HG02798 (cell line): ENCODE measurements around the gene BDH1.

ENCODE experiments used
- ATAC-seq: cut with Tn5 transposase; IDR thresholded peaks from one replicate; pipeline ENCODE4 v1.9.1; 2021; ENCODE audit warnings: mild to moderate bottlenecking; ENCODE audit not compliant: unreplicated experiment, poor library complexity

Gene BDH1

GRCh38 chr3:197552198-197552597, 3.6 kb downstream of the BDH1 start:
- ATAC-seq, result no peak

GRCh38 chr3:197550489-197550888, 5.3 kb downstream of the BDH1 start:
- no peak for ATAC-seq

- no peak for ATAC-seq
These were observed 6.4 kb downstream of the BDH1 start for GRCh38 chr3:197549261-197549885.

- ATAC-seq, result no peak
These were observed 8.3 kb downstream of the BDH1 start for GRCh38 chr3:197547306-197548011.

DNA sequence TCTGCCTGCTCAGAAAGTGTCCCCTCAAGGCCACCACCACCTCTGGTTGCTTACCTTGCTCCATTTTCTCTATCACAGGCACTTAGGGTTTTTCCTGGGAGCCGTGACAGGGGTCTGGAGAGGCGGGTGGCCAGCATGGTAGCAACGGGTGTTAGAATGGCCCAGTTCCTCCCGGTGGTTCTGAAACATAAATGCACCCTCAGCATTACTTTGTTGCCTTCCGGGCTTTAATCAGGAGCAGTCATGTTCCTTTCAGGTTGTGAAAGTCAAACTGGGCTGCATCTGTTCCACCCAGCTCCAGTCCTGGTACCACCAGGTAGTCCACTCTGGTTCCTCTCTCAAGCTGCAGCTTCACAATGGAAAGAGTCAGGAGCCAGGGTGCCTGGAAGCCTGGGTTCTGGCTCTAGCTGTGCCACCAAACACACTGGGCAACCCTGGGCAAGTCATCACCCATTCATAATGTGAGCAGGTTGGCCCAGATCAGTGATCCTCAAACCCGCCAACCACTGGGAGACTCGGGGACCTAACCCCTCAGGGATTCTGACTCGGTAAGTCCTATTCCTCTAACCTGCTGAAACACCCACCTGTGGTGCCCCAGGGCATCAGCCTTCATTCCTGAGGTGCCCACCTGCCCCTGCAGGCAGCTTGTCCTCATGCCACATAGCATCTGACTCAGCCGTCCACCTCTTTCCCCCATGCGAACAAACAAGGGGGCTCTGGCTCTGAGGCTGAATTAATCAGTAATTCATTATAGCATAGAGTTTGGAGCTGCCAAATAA, 9.3 kb downstream of the BDH1 start:
- ATAC-seq, result no peak

- ATAC-seq, result no peak
These were observed 10.2 kb downstream of the BDH1 start for GRCh38 chr3:197545571-197545970.

- no peak for ATAC-seq
These were observed 10.7 kb downstream of the BDH1 start for GRCh38 chr3:197545101-197545500.

- ATAC-seq, result no peak
These were observed 12.9 kb downstream of the BDH1 start for GRCh38 chr3:197542741-197543454.

DNA sequence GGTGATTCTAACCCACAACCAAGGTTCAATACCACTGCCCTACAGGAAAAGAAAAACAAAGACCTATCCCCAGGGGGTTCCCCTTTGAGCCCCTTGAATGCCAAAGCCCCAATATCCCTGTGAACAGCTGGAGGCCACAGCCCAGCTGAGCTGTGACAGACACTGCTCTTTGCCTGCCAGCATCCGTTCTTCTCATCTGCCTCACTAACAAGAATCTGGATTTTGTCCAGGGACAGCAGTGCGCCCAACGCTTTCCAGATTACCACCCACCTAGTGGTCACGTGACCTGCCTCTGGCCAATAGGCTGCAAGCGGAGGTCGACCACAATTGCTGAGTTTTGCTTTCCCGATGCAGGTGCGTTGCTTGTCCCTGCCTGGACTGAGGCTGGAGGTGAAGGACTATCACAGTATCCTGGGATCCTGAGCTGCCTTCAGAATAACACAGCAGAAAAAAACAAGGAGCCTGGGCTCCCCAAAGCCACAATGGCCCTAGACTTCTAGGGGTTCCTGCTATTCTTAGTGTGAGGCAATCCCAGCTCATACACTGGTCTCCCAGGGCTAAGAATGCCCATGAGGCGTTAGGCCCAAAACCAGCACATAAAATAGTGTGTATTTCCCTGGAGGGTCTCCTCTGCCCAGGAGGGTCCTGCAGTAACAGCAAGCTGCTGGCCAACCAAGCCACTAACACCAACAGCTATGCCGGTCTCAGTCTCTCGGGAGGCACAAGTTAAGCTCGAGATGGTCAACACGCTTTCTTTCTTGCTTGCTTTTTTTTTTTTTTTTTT, 13.8 kb downstream of the BDH1 start:
- ATAC-seq, result no peak

DNA sequence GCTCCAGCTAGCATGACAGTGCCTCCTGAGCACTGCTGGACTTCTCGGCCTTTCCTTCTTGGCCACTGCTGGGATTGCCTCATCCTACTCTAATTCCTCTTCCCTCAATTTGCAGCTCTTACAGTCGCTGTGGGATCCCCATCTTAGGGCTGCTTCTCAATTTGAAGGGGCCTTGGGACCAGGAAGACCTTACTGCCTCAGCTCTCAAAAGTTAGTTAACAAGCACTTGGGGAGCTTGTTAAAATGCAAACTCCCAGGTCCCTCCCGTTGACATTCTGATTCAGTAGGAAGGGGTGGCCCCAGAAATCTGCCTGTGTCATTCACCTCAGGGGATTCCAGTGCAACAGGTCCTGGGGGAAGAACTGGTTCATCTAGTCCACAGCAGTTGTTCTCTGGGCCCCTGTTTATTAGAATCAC, 14.8 kb downstream of the BDH1 start:
- ATAC-seq, result no peak

- ATAC-seq, result no peak
These were observed 16.1 kb downstream of the BDH1 start for GRCh38 chr3:197539651-197540051.

DNA sequence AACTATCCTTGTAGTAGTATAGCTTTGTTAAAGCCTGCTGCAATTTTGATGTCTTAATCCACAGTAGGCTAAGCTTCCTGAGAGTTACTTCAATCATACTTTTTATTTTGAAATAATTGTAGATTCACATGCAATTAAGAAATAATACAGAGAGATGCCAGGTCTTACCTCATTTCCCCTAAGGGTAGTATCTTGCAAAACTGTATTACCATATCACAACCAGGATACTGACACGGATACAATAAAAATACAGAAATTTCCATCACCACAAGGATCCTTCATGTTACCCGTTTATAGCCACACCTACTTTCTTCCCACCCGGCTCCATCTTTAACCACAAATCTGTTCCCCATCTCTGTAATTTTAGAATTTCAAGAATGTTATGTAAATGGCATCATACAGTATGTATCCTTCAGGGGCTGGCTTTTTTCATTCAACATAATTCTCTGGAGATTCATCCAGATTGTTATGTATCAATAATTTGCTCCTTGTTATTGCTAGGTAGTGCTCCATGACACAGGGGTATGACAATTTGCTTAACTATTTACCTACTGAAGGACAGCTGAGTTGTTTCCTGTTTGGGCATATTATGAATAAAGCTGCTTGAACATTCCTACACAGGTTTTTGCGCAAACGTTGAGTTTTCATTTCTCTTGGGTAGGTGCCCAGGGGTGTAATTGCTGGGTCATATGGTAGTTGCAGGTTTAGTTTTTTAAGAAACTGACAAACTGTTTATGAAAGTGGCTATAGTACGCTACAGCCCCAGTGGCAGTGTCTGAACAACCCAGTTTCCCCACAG, 21.6 kb downstream of the BDH1 start:
- no peak for ATAC-seq

DNA sequence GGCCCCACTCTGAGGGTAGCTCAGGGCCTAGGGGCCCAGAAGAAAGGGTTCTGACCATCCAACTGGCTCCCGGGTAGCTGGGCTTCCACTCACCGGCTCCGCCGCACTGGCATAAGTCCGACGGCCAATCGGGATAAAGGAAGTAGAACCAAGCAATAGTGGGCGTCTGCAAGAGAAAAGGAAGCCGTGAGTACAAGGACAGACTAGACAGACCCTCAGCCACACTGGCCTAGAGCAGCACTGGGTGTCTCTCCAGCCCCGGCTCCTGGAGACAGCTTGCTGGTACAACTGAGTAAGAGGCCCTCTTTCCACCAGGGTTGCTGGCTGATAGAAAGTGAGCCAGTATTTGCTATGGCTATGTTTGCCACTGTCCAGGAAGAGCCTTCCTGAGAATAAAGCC, 22.4 kb downstream of the BDH1 start:
- ATAC-seq, result no peak

GRCh38 chr3:197532388-197532787, 23.4 kb downstream of the BDH1 start:
- no peak for ATAC-seq

DNA sequence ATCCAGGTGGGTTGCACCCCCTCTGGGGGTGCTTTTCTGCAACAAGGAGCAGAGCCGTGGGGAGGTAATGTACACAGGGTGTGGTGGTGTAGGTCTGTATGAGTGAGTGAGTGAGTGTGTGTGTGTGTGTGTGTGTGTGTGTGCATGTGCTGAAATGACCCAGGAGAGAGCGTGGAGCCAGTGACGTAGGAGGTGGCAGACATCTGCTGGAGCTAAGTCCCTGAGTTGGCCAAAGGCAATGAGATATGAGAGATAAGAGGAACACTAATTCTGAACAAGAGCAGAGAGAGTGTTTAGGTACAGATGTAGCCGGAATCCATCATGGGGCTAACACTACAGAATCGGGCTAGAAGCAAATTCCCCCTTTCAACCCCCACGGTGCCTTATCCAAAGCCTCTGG, 27.6 kb downstream of the BDH1 start:
- no peak for ATAC-seq

DNA sequence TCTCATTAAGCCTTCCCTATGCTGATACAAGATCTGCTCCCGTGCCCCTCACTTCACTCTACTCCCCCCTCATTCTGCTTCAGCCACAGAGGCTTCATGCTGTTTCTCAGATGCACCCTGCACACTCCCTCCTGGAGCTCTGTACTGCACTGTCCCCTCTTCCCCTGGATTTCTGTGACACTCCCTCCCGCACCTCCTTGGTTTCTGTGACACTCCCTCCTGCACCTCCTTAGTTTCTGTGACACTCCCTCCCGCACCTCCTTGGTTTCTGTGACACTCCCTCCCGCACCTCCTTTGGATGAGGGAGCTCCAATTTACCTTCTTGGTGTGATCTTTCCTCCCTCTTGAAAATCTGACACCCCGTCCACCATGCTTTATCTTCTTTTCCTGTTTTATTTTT, 28.2 kb downstream of the BDH1 start:
- ATAC-seq, result no peak

DNA sequence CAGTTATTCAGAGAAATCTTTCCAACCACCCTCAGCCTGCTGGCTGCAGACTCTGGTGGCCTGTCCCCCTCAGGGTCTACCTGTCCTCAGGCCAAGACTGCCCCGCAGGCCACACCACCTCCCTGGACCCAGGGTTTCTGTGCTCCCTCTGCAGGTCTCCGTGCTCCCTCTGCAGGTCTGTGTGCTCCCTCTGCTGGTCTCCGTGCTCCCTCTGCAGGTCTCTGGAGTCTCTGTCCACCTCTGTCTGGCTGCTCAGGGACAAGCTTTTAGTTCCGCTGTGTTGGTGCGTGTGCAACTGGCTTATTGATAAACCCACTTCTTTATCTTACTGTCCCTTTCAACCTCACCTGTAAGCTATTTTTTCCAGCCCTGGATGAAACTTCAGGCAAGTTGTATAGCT, 30.1 kb downstream of the BDH1 start:
- no peak for ATAC-seq

DNA sequence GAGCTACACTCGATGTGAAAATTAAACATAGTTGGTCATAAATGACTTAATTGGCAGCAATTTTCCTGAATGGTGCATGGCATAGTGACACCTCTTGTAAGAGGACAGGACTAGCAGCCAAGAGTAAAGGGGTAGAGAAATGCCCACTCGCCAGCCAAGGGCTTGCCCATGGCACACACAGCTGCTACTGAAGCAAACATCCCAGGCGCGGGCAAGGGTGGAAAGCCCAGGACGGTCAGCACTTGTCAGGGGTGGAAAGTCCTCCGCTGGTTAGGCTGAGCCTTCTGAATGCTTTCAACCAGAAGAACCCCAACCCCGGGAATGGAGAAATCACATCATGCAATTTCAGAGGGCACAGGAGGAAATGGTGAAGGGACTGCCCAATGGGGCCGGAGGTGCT, 31.6 kb downstream of the BDH1 start:
- no peak for ATAC-seq

GRCh38 chr3:197523526-197523925, 32.2 kb downstream of the BDH1 start:
- ATAC-seq, result no peak
